GM12891 (cell line): Measurements from ENCODE around the gene REPIN1.

Experiments
- PAX5 ChIP-seq: IDR thresholded peaks from 2 replicates; pipeline ENCODE4 v1.6.1; 2011; ENCODE audit warnings: low read length, moderate library complexity, mild to moderate bottlenecking; ENCODE audit not compliant: insufficient read depth, severe bottlenecking
- POLR2A ChIP-seq: IDR thresholded peaks from 2 replicates; pipeline ENCODE4 v1.6.1; 2011; ENCODE audit warnings: low read depth, low read length, control low read depth
- POLR2AphosphoS5 ChIP-seq: IDR thresholded peaks from 2 replicates; pipeline ENCODE4 v1.6.1; 2011; ENCODE audit warnings: low read depth, low read length, control low read depth
- SPI1 ChIP-seq: IDR thresholded peaks from 2 replicates; pipeline ENCODE4 v1.6.1; 2011; ENCODE audit warnings: low read depth, low read length, control low read depth
- TAF1 ChIP-seq: IDR thresholded peaks from 2 replicates; pipeline ENCODE4 v1.6.1; 2011; ENCODE audit warnings: low read depth, low read length, control low read depth

- peak; percentile 74 for TF ChIP-seq POLR2A
- peak; percentile 32; the same call in 1 of the 2 replicates for TF ChIP-seq POLR2AphosphoS5
- TF ChIP-seq TAF1, result peak; percentile 81
- TF ChIP-seq SPI1, result no peak
- no peak for TF ChIP-seq PAX5
These were observed 36.4 kb downstream of the REPIN1 start for GRCh38 chr7:150404805-150405583.
